ENCODE results near the gene CHRNA5.

CHRNA5 gene

GRCh38 chr15:78620021-78620526, 54.8 kb downstream of the CHRNA5 start:
- H3K9ac ChIP-seq (ENCODE audit: low read depth, low read length) = no peak overlapping the region
- H3K4me3 ChIP-seq (ENCODE audit: low read depth, low read length) = peak overlapping the region; percentile 72
- peaks cover 40% of the 10 kb centered on the region for H3K27me3 ChIP-seq (ENCODE audit: control insufficient read depth, insufficient read depth, low read length)

GRCh38 chr15:78620527-78621421, 55.5 kb downstream of the CHRNA5 start, which contains the start of gene CHRNA3:
CHRNA3 (minus strand) TSS chr15:78620996; CDS start chr15:78620794, 202 bp downstream.
- H3K9me3 ChIP-seq (ENCODE audit: control insufficient read depth, insufficient read depth, low read length) = no peaks in the 10 kb centered on the region
- H3K36me3 ChIP-seq (ENCODE audit: control insufficient read depth, insufficient read depth, low read length) = no peaks in the 10 kb centered on the region
- peaks cover 6% of the 10 kb centered on the region; the same call in 1 of the 2 replicates for H3K4me1 ChIP-seq (ENCODE audit: control insufficient read depth, insufficient read depth, low read length)
- peak within 1 kb of the TSS; percentile 72 for H3K4me3 ChIP-seq (ENCODE audit: low read depth, low read length)
- H3K27ac ChIP-seq (ENCODE audit: low read depth, low read length) = no peak within 1 kb of the TSS
- no peak within 1 kb of the TSS for H3K9ac ChIP-seq (ENCODE audit: low read depth, low read length)
- H3K27me3 ChIP-seq (ENCODE audit: control insufficient read depth, insufficient read depth, low read length) = peaks cover 40% of the 10 kb centered on the region

More at GRCh38 chr15:78620021-78620526, 54.8 kb downstream of the CHRNA5 start:
- Histone ChIP-seq H3K4me1 (ENCODE audit: control insufficient read depth, insufficient read depth, low read length) (peaks cover 6% of the 10 kb centered on the region; the same call in 1 of the 2 replicates), H3K9me3 (ENCODE audit: control insufficient read depth, insufficient read depth, low read length) (no peaks in the 10 kb centered on the region), H3K27ac (ENCODE audit: low read depth, low read length) (no peak overlapping the region), H3K36me3 (ENCODE audit: control insufficient read depth, insufficient read depth, low read length) (no peaks in the 10 kb centered on the region)

DNA sequence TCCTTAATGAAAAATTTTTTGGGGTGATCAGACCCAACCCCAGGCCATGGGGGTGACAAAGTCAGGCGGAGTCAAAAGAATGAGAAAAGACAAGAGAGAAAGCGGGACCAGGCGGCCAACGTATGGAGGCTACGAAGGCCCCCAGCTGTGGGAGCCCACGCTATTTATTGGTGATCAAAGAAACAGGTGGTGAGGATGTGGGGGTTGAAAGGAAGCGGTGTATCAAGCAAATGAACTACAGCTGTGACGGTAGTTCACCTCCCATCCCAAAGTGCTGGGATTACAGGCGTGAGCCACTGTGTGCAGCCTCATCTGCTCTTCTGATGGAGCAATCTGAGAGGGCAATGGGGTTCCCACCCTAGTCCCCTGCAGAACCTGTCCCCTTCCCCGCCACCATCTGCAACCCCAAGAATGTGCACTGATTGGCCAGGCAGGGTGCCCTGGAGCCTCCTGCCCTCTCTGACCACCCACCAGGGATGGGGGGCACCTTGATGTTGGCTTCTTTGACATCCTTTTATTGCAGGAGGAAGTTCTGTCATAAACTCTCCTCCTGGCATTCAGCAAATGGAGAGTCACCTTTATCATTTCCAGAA, 56.6 kb downstream of the CHRNA5 start:
- peaks cover 40% of the 10 kb centered on the region for H3K27me3 ChIP-seq (ENCODE audit: control insufficient read depth, insufficient read depth, low read length)
- no peaks in the 10 kb centered on the region for H3K36me3 ChIP-seq (ENCODE audit: control insufficient read depth, insufficient read depth, low read length)
- no peaks in the 10 kb centered on the region for H3K9me3 ChIP-seq (ENCODE audit: control insufficient read depth, insufficient read depth, low read length)
- no peak overlapping the region for H3K4me3 ChIP-seq (ENCODE audit: low read depth, low read length)
- H3K9ac ChIP-seq (ENCODE audit: low read depth, low read length) = no peak overlapping the region
- peaks cover 6% of the 10 kb centered on the region; the same call in 1 of the 2 replicates for H3K4me1 ChIP-seq (ENCODE audit: control insufficient read depth, insufficient read depth, low read length)
- no peak overlapping the region for H3K27ac ChIP-seq (ENCODE audit: low read depth, low read length)

- Histone ChIP-seq H3K4me3 (ENCODE audit: low read depth, low read length) (no peak overlapping the region), H3K4me1 (ENCODE audit: control insufficient read depth, insufficient read depth, low read length) (peaks cover 6% of the 10 kb centered on the region; the same call in 1 of the 2 replicates)
Observed at GRCh38 chr15:78623786-78624497, 58.6 kb downstream of the CHRNA5 start.

DNA sequence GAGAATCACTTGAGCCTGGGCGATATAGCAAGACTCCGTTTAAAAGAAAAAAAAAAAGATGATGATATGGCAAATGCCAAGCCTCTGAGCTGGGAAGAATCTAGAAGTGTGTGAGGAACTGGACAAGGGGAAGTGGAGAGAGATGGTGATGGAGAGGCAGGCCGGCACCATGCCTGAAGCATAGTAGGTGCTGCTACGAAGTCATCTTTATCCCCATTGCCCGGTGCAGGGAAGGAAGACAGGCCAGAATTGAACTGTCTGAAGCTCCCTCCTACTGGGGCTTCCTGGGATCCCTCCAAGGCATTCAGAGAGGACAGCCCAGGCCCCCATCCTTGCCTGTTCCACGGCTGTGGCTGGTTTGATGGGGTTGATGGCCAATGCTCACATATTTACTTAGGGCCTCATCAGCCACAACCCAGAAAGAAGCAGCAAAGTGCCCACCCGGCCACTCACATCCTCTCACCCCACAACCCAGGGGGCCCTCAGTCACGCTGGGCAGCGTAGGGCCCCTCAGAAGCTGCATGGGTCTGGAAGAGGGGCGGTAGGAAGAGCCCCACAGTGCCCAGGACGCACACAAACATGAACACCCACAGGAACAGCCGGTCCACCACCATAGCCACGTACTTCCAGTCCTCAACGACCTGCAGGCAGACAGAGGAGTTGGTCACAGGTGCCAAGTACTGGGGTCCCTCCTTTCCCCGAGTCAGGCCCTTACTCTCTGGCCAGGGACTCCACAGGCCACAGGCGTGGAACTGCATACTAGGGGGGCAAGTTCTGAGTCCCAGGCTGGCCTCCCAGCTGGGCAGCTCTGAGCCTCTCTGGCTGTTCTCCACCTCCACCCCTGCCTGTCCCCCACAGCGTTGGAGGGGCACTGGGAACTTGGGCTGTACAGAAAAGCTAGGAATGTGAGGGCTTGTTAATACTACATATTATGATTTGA, 59.6 kb downstream of the CHRNA5 start:
- no peak overlapping the region for H3K27ac ChIP-seq (ENCODE audit: low read depth, low read length)
- no peaks in the 10 kb centered on the region for H3K4me1 ChIP-seq (ENCODE audit: control insufficient read depth, insufficient read depth, low read length)
- H3K4me3 ChIP-seq (ENCODE audit: low read depth, low read length) = no peak overlapping the region
- no peak overlapping the region for H3K9ac ChIP-seq (ENCODE audit: low read depth, low read length)
- H3K27me3 ChIP-seq (ENCODE audit: control insufficient read depth, insufficient read depth, low read length) = peaks cover 29% of the 10 kb centered on the region
- 0 out of 2 replicates have a peak, but pooled peaks cover 2% of the 10 kb centered on the region for H3K36me3 ChIP-seq (ENCODE audit: control insufficient read depth, insufficient read depth, low read length)
- no peaks in the 10 kb centered on the region for H3K9me3 ChIP-seq (ENCODE audit: control insufficient read depth, insufficient read depth, low read length)

More at GRCh38 chr15:78623786-78624497, 58.6 kb downstream of the CHRNA5 start:
- H3K9me3 ChIP-seq (ENCODE audit: control insufficient read depth, insufficient read depth, low read length) = no peaks in the 10 kb centered on the region
- H3K9ac ChIP-seq (ENCODE audit: low read depth, low read length) = no peak overlapping the region
- peaks cover 39% of the 10 kb centered on the region for H3K27me3 ChIP-seq (ENCODE audit: control insufficient read depth, insufficient read depth, low read length)
- no peaks in the 10 kb centered on the region for H3K36me3 ChIP-seq (ENCODE audit: control insufficient read depth, insufficient read depth, low read length)
- no peak overlapping the region for H3K27ac ChIP-seq (ENCODE audit: low read depth, low read length)

DNA sequence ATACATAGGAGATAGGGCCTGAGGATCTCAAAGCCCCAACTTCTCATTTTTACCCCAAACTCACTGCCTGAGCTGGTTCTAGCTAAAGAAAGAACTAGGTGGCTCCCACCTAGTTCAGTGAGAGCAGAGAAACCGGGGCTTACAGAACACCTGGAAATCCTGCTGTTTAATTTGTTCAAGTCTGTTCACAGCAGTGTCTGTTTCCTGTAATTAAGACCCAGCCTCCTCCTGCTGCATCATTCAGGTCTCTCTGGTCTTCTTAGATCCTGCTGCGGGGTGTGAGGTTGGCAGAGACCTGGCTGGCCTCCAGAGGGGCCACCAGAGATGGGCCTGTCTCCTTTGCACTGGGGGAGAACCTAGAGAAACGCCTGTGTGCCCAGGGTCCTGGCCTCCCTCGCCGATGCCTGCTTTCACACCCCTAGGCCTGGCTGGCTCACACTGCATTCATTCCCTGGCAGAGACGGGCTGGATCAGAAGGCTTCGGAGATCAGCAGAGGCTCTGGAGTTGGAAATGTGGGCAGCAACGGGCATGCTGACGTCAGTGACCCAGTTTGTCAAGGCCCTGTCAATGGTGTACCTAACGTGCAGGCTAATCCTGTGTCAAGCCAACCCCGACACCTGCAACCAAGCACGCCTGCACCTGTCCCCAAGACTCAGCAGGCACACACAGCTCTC, 60.4 kb downstream of the CHRNA5 start:
- Histone ChIP-seq H3K36me3 (ENCODE audit: control insufficient read depth, insufficient read depth, low read length) (0 out of 2 replicates have a peak, but pooled peaks cover 2% of the 10 kb centered on the region), H3K27me3 (ENCODE audit: control insufficient read depth, insufficient read depth, low read length) (peaks cover 21% of the 10 kb centered on the region), H3K4me1 (ENCODE audit: control insufficient read depth, insufficient read depth, low read length) (no peaks in the 10 kb centered on the region), H3K27ac (ENCODE audit: low read depth, low read length) (no peak overlapping the region), H3K9me3 (ENCODE audit: control insufficient read depth, insufficient read depth, low read length) (no peaks in the 10 kb centered on the region), H3K4me3 (ENCODE audit: low read depth, low read length) (no peak overlapping the region), H3K9ac (ENCODE audit: low read depth, low read length) (no peak overlapping the region)

- 0 out of 2 replicates have a peak, but pooled peaks cover 2% of the 10 kb centered on the region for H3K36me3 ChIP-seq (ENCODE audit: control insufficient read depth, insufficient read depth, low read length)
- no peak overlapping the region for H3K27ac ChIP-seq (ENCODE audit: low read depth, low read length)
- H3K9me3 ChIP-seq (ENCODE audit: control insufficient read depth, insufficient read depth, low read length) = no peaks in the 10 kb centered on the region
- H3K27me3 ChIP-seq (ENCODE audit: control insufficient read depth, insufficient read depth, low read length) = peaks cover 13% of the 10 kb centered on the region
- H3K4me3 ChIP-seq (ENCODE audit: low read depth, low read length) = no peak overlapping the region
- H3K9ac ChIP-seq (ENCODE audit: low read depth, low read length) = no peak overlapping the region
- no peaks in the 10 kb centered on the region for H3K4me1 ChIP-seq (ENCODE audit: control insufficient read depth, insufficient read depth, low read length)
Observed at GRCh38 chr15:78626381-78626995, 61.2 kb downstream of the CHRNA5 start.

DNA sequence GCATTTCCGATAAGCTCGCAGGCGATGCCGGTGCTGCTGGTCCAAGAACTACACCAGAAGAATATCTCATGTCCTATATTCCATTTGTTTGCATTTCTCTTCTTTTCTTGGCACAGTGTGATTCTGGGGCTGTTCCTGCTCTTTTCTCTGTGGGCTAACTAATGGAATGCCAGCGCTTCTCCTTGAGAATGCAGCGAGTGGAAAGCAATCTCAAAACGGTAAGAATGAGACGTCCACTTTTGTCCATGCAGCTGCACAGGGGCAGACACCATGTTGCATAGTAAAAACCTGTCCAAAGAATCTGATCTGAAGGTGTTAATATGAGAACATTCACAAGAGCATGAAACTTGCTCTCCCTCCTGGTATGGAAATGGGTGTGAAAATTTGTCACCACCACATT, 62.0 kb downstream of the CHRNA5 start:
- no peak overlapping the region for H3K4me3 ChIP-seq (ENCODE audit: low read depth, low read length)
- no peaks in the 10 kb centered on the region for H3K4me1 ChIP-seq (ENCODE audit: control insufficient read depth, insufficient read depth, low read length)
- H3K36me3 ChIP-seq (ENCODE audit: control insufficient read depth, insufficient read depth, low read length) = 0 out of 2 replicates have a peak, but pooled peaks cover 2% of the 10 kb centered on the region
- no peak overlapping the region for H3K9ac ChIP-seq (ENCODE audit: low read depth, low read length)
- no peak overlapping the region for H3K27ac ChIP-seq (ENCODE audit: low read depth, low read length)
- no peaks in the 10 kb centered on the region for H3K9me3 ChIP-seq (ENCODE audit: control insufficient read depth, insufficient read depth, low read length)
- peaks cover 5% of the 10 kb centered on the region for H3K27me3 ChIP-seq (ENCODE audit: control insufficient read depth, insufficient read depth, low read length)

GRCh38 chr15:78628227-78628626, 62.9 kb downstream of the CHRNA5 start:
- no peak overlapping the region for H3K4me3 ChIP-seq (ENCODE audit: low read depth, low read length)
- H3K36me3 ChIP-seq (ENCODE audit: control insufficient read depth, insufficient read depth, low read length) = 0 out of 2 replicates have a peak, but pooled peaks cover 2% of the 10 kb centered on the region
- H3K9ac ChIP-seq (ENCODE audit: low read depth, low read length) = no peak overlapping the region
- H3K27ac ChIP-seq (ENCODE audit: low read depth, low read length) = no peak overlapping the region
- no peaks in the 10 kb centered on the region for H3K27me3 ChIP-seq (ENCODE audit: control insufficient read depth, insufficient read depth, low read length)
- H3K4me1 ChIP-seq (ENCODE audit: control insufficient read depth, insufficient read depth, low read length) = no peaks in the 10 kb centered on the region
- no peaks in the 10 kb centered on the region for H3K9me3 ChIP-seq (ENCODE audit: control insufficient read depth, insufficient read depth, low read length)
